ENCODE results near the gene KIF5C. TPM values are rescaled to one million over a fixed set of nuclear protein-coding genes. Genes with fewer than 3 reads are reported as not detected.

The KIF5C gene
- total RNA-seq, 1 donor from 2014 or later = 0.49 TPM

GRCh38 chr2:148981781-148982180 is 106.8 kb downstream of the KIF5C start:
- no peak overlapping the region for H3K27ac ChIP-seq
- no peaks in the 10 kb centered on the region for H3K27me3 ChIP-seq
- intact Hi-C loops (cut with DNase I) = no loop called here
- H3K9me3 ChIP-seq = no peaks in the 10 kb centered on the region
- H3K4me1 ChIP-seq = no peaks in the 10 kb centered on the region
- no peak overlapping the region for H3K4me3 ChIP-seq
- no peaks in the 10 kb centered on the region for H3K36me3 ChIP-seq
- ATAC-seq (no peak), DNase-seq (no peak)
- no peak for TF ChIP-seq CTCF (IDR thresholded peaks at IDR 0.05)

GRCh38 chr2:148982282-148982681 is 107.3 kb downstream of the KIF5C start:
- DNase-seq (no peak), ATAC-seq (no peak)
- TF ChIP-seq CTCF (IDR thresholded peaks at IDR 0.05) = no peak
- intact Hi-C loops (cut with DNase I) = no loop called here
- Histone ChIP-seq H3K27ac (no peak overlapping the region), H3K4me1 (no peaks in the 10 kb centered on the region), H3K27me3 (no peaks in the 10 kb centered on the region), H3K9me3 (no peaks in the 10 kb centered on the region), H3K36me3 (no peaks in the 10 kb centered on the region), H3K4me3 (no peak overlapping the region)

DNA sequence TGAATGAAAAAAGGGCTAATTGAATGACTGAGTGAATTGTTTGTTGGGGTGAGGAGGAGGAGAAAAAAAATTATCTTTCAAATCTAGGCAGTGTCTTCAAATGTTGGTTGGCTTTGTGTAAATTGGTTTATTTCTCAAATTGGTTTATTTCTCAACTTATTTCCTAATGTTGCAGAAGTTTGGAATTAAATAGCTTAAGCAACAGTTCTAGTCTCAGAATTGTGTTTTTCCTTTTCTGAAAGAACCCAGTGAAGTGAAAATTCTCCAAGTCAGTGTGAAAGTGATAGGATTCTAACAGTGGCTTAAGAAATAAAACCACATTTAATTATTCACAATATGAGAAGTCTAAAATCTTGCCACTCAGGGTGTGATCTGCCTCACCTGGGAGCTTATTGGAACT is 108.9 kb downstream of the KIF5C start:
- H3K27me3 ChIP-seq = no peaks in the 10 kb centered on the region
- no peak for TF ChIP-seq CTCF (IDR thresholded peaks at IDR 0.05)
- H3K4me3 ChIP-seq = no peak overlapping the region
- no peaks in the 10 kb centered on the region for H3K9me3 ChIP-seq
- no peaks in the 10 kb centered on the region for H3K36me3 ChIP-seq
- ATAC-seq = no peak
- no peaks in the 10 kb centered on the region for H3K4me1 ChIP-seq
- no peak for DNase-seq
- H3K27ac ChIP-seq = no peak overlapping the region
- intact Hi-C loops (cut with DNase I) = no loop called here

- no peaks in the 10 kb centered on the region for H3K36me3 ChIP-seq
- no peaks in the 10 kb centered on the region for H3K27me3 ChIP-seq
- no peak overlapping the region for H3K4me3 ChIP-seq
- no peak overlapping the region for H3K27ac ChIP-seq
- no peak for TF ChIP-seq CTCF (IDR thresholded peaks at IDR 0.05)
- intact Hi-C loops (cut with DNase I) = no loop called here
- DNase-seq = no peak
- ATAC-seq = no peak
- H3K9me3 ChIP-seq = no peaks in the 10 kb centered on the region
- no peaks in the 10 kb centered on the region for H3K4me1 ChIP-seq
Measured at GRCh38 chr2:148984449-148984848, 109.4 kb downstream of the KIF5C start.

- no peak for TF ChIP-seq CTCF (IDR thresholded peaks at IDR 0.05)
- Histone ChIP-seq H3K27me3 (no peaks in the 10 kb centered on the region), H3K9me3 (no peaks in the 10 kb centered on the region), H3K27ac (no peak overlapping the region), H3K4me3 (no peak overlapping the region), H3K36me3 (no peaks in the 10 kb centered on the region), H3K4me1 (no peaks in the 10 kb centered on the region)
- no peak for ATAC-seq
- intact Hi-C loops (cut with DNase I) = no loop called here
- no peak for DNase-seq
Measured at GRCh38 chr2:148987286-148987685, 112.3 kb downstream of the KIF5C start.

DNA sequence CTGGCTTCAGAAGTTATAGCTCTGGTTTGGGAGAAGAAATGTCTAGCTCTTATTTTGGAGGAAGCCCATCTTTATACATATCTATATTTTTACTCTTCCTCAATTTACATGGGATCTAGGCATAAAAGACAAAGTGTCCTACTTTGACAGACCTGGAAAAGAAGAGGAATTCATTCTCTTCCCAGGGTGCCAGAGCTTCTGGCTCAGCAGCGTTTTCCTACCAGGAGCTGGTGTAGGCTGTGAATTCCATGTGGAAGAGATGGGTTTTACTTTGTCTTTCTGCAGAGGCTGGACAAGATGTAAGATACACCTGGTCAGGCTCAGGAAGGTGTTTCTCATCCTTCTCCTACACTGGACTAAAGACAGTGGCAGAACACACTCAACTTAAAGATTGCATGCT is 113.3 kb downstream of the KIF5C start:
- Histone ChIP-seq H3K27ac (no peak overlapping the region), H3K4me1 (no peaks in the 10 kb centered on the region), H3K36me3 (no peaks in the 10 kb centered on the region), H3K4me3 (no peak overlapping the region), H3K27me3 (no peaks in the 10 kb centered on the region), H3K9me3 (no peaks in the 10 kb centered on the region)
- DNase-seq (no peak), ATAC-seq (no peak)
- intact Hi-C loops (cut with DNase I) = no loop called here
- TF ChIP-seq CTCF (IDR thresholded peaks at IDR 0.05) = no peak
